OCI-LY1 (cell line): ENCODE data around the gene SIRPB2.

Source experiments
- CTCF ChIP-seq: fragments of 200-600 bp; sonication (generic), shearing (Covaris generic); IDR thresholded peaks from 2 replicates; pipeline ENCODE4 v1.5.1; 2017; ENCODE audit warnings: mild to moderate bottlenecking, antibody characterized with exemption, low read length, moderate library complexity, mixed read lengths
- EZH2 ChIP-seq: fragments of 200-600 bp; sonication (generic), shearing (Covaris generic); IDR thresholded peaks from 2 replicates; pipeline ENCODE4 v1.8.0; 2017; ENCODE audit warnings: borderline replicate concordance, mixed run types, mild to moderate bottlenecking, antibody characterized with exemption, low read length, moderate library complexity, mixed read lengths

DNA sequence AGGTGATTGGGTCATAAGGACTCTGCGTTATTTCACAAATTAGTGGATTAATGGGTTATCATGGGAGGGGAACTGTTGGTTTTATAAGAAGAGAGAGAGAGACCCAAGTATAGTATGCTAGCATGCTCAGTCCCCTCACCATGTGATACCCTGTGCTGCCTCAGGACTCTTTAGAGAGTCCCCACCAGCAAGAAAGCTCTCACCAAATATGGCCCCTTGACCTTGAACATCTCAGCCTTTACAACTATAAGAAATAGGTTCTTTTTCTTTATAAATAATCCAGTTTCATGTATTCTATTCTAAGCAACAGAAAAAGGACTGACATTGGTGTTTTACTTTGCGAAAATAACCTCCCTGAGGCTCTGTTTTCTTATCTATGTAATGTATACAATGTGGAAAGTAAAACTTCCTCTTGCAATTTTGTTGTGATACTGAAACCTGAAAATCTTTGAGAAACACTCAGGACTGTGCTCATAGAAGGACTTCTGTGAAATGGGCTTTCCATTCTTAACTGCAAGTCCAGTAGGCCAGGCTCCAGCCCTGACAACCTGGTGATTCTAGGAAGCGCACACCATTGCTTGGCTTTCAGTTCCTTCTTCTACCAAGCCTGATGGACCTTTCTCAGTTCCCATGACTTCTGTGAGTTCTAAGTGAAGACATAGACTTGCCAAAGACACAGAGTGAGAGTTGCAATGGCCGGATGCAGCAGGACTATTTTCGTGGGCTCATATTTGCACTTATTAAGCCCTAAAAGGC is 44.4 kb upstream of the SIRPB2 start:
- no peak for TF ChIP-seq CTCF
- no peak for TF ChIP-seq EZH2
